Measurements from ENCODE around the gene TBC1D22A. TPM values are rescaled to one million over a fixed set of nuclear protein-coding genes. Genes with fewer than 3 reads are reported as not detected.

TBC1D22A gene
- total RNA-seq, 1 donor from 2014 or later: 28.9 TPM

- Mint-ChIP-seq H3K4me3 (ENCODE audit: unreplicated experiment) (no peak overlapping the region), H3K27ac (ENCODE audit: unreplicated experiment) (no peak overlapping the region), H3K9me3 (ENCODE audit: unreplicated experiment) (no peaks in the 10 kb centered on the region), H3K36me3 (ENCODE audit: unreplicated experiment) (peaks cover 10% of the 10 kb centered on the region), H3K27me3 (ENCODE audit: unreplicated experiment) (no peaks in the 10 kb centered on the region), H3K4me1 (ENCODE audit: unreplicated experiment) (no peaks in the 10 kb centered on the region)
- no peak for TF ChIP-seq CTCF (IDR thresholded peaks at IDR 0.05)
- DNase-seq (ENCODE audit: extremely low spot score, unreplicated experiment): no peak
Measured at GRCh38 chr22:47061226-47061625, 298.8 kb downstream of the TBC1D22A start.

GRCh38 chr22:47062126-47062525 lies 299.7 kb downstream of the TBC1D22A start:
- H3K36me3 Mint-ChIP-seq (ENCODE audit: unreplicated experiment): peaks cover 10% of the 10 kb centered on the region
- TF ChIP-seq CTCF (IDR thresholded peaks at IDR 0.05): no peak
- H3K9me3 Mint-ChIP-seq (ENCODE audit: unreplicated experiment): no peaks in the 10 kb centered on the region
- H3K27me3 Mint-ChIP-seq (ENCODE audit: unreplicated experiment): no peaks in the 10 kb centered on the region
- H3K27ac Mint-ChIP-seq (ENCODE audit: unreplicated experiment): no peak overlapping the region
- no peak overlapping the region for H3K4me3 Mint-ChIP-seq (ENCODE audit: unreplicated experiment)
- no peaks in the 10 kb centered on the region for H3K4me1 Mint-ChIP-seq (ENCODE audit: unreplicated experiment)
- DNase-seq (ENCODE audit: extremely low spot score, unreplicated experiment): no peak

- H3K4me3 Mint-ChIP-seq (ENCODE audit: unreplicated experiment): no peak overlapping the region
- H3K36me3 Mint-ChIP-seq (ENCODE audit: unreplicated experiment): peaks cover 10% of the 10 kb centered on the region
- H3K4me1 Mint-ChIP-seq (ENCODE audit: unreplicated experiment): no peaks in the 10 kb centered on the region
- H3K9me3 Mint-ChIP-seq (ENCODE audit: unreplicated experiment): no peaks in the 10 kb centered on the region
- TF ChIP-seq CTCF (IDR thresholded peaks at IDR 0.05): no peak
- no peak overlapping the region for H3K27ac Mint-ChIP-seq (ENCODE audit: unreplicated experiment)
- no peaks in the 10 kb centered on the region for H3K27me3 Mint-ChIP-seq (ENCODE audit: unreplicated experiment)
- no peak for DNase-seq (ENCODE audit: extremely low spot score, unreplicated experiment)
Measured at GRCh38 chr22:47063071-47063509, 300.6 kb downstream of the TBC1D22A start.

- no peaks in the 10 kb centered on the region for H3K27me3 Mint-ChIP-seq (ENCODE audit: unreplicated experiment)
- H3K36me3 Mint-ChIP-seq (ENCODE audit: unreplicated experiment): peaks cover 10% of the 10 kb centered on the region
- H3K27ac Mint-ChIP-seq (ENCODE audit: unreplicated experiment): no peak overlapping the region
- no peak overlapping the region for H3K4me3 Mint-ChIP-seq (ENCODE audit: unreplicated experiment)
- TF ChIP-seq CTCF (IDR thresholded peaks at IDR 0.05): no peak
- no peaks in the 10 kb centered on the region for H3K9me3 Mint-ChIP-seq (ENCODE audit: unreplicated experiment)
- no peak for DNase-seq (ENCODE audit: extremely low spot score, unreplicated experiment)
- H3K4me1 Mint-ChIP-seq (ENCODE audit: unreplicated experiment): no peaks in the 10 kb centered on the region
Measured at GRCh38 chr22:47063606-47064005, 301.2 kb downstream of the TBC1D22A start.

GRCh38 chr22:47064016-47064415 lies 301.6 kb downstream of the TBC1D22A start:
- no peak for DNase-seq (ENCODE audit: extremely low spot score, unreplicated experiment)
- H3K27me3 Mint-ChIP-seq (ENCODE audit: unreplicated experiment): no peaks in the 10 kb centered on the region
- H3K4me1 Mint-ChIP-seq (ENCODE audit: unreplicated experiment): no peaks in the 10 kb centered on the region
- H3K36me3 Mint-ChIP-seq (ENCODE audit: unreplicated experiment): peaks cover 10% of the 10 kb centered on the region
- H3K27ac Mint-ChIP-seq (ENCODE audit: unreplicated experiment): no peak overlapping the region
- TF ChIP-seq CTCF (IDR thresholded peaks at IDR 0.05): no peak
- H3K4me3 Mint-ChIP-seq (ENCODE audit: unreplicated experiment): no peak overlapping the region
- H3K9me3 Mint-ChIP-seq (ENCODE audit: unreplicated experiment): no peaks in the 10 kb centered on the region

Data from osteocyte (in vitro differentiated cells).